Stimulated activated CD8-positive, alpha-beta memory T cell treated with anti-CD3 and anti-CD28 coated beads, Interleukin-2, amount 100 ng/mL, for 1 hour (primary cell): ENCODE results near the gene TXNRD3.
"Not testable (repeated sequence)": the region's sequence is repeated elsewhere in the genome, so short reads cannot be mapped to it uniquely, and the experiment has no call there.

Experiments
- DNase-seq, 2 donors: peaks; one replicate each; pipeline ENCODE4 v3.0.0-alpha.2; 2020; ENCODE audit warnings: low read depth in 2 of 2

Gene TXNRD3

GRCh38 chr3:126595479-126595878 is 59.4 kb downstream of the TXNRD3 start:
- not testable (repeated sequence) for DNase-seq

GRCh38 chr3:126591515-126591914 is 63.4 kb downstream of the TXNRD3 start:
- DNase-seq: not testable (repeated sequence)

DNA sequence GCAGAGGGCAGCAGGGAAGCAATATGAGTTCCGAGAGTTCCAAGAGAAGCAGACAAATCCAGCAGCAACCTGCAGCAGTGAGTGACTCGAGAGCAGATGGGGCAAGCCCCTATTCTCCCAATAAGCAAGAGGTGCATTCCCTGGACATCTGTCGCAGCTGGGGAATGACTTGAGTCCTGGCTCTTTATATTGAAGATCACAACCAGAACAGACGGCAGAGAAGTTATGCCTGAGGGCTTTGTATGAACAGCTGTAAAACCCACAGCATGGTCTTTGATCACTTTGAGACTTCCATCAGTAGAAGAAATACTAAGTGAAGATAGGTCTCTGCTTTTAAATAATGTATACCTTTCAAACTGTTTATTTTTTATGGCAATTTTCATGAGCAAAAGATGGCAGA is 72.6 kb downstream of the TXNRD3 start:
- DNase-seq: no peak

DNA sequence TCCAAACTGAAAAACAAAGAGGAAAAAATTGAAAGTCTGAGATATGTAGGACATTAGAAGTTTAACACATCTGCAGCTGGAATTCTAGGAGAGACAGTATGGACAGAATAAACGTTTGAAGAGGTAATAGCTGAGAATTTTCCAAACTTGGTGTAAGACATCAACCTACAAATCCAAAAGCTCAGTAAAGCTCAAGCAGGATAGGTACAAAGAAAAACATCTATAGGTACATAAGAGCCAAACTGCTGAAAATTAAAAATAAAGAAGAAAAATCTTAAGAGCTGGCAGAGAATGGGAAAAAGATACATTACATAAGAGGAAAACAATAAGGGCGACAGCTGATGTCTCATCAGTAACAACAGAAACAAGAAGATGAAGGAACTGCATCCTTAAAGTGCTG is 73.4 kb downstream of the TXNRD3 start:
- DNase-seq: no peak

GRCh38 chr3:126580746-126581145 is 74.2 kb downstream of the TXNRD3 start:
- DNase-seq: no peak

GRCh38 chr3:126578702-126579101 is 76.2 kb downstream of the TXNRD3 start:
- no peak for DNase-seq

DNA sequence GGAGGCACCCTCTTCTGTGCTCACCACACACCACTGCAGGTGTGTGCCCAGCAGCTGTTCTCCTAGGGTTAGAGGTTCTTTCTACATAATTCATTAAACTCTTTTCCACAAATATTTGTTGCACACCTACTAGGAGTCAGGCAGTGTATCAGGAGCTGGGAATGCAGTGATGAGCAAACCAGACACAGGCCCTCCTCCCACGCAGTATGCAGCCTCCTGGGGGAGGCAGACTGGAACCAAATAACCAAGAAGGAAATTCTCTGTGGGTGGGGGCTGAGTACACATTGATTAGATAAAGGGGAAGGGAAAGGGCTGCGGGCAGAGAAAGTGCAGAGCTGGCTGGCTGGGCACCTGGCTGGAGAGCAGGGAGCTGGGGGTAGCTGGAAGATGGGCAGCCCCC is 77.7 kb downstream of the TXNRD3 start:
- no peak for DNase-seq

GRCh38 chr3:126573492-126574117 is 81.3 kb downstream of the TXNRD3 start:
- DNase-seq: no peak

DNA sequence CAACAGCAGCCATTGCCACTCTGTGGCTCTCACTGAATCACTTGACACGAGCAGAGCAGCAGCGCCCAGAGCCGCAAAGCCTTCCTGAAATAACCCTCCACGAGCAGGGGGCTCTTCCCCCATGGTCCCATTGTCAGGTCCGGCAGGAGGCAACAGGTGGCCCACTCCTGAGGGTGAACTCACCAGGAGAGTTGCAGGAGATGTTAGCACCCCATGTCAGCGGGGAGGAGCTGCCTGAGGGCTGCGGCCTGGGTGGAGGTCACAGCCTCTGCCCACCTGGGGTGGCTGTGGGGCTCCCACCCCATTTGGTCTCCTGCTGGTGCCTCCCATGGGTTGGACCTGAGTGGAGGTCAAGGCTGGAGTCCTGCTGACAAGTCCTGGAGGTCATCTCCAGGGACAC is 83.8 kb downstream of the TXNRD3 start:
- no peak for DNase-seq

- DNase-seq: no peak
These were observed 84.8 kb downstream of the TXNRD3 start for GRCh38 chr3:126570103-126570541.

- no peak for DNase-seq
These were observed 85.4 kb downstream of the TXNRD3 start for GRCh38 chr3:126569390-126569975.

GRCh38 chr3:126568776-126569342 is 86.1 kb downstream of the TXNRD3 start:
- DNase-seq: no peak

DNA sequence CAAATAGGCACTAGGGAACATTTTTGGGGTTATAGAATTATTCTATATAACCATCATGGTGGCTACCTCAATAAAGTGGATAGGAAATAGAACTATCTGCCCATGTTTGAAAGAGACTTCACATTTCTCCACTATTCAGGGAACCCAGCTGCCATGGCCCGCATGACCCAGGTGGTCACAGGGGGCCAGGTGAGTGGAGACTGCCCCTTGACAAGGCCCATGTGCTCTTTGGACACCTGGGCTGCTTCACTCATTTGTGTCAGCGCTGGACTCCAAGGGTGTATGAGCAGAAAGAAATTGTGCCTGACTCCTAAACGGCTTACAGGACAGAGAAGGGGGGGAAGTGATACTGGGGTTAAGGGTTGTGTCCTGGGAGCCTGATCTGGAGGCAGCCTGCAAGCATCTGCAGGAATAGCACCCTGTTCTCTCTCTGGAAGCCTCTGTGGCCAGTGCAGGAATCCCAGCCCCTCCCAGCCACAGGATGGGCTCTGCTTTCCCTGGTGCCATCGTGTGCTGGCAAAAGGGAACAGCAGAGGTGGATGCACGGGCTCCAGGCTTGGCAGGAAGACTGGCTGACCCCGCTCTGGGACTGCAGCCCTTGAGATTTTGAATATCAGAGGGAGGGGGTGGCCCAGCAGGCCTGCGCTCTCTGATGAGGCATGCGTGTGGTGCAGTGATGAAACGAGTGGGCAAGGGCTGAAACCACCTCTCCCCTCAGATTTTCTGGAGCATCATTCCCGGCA is 87.1 kb downstream of the TXNRD3 start:
- no peak for DNase-seq

DNA sequence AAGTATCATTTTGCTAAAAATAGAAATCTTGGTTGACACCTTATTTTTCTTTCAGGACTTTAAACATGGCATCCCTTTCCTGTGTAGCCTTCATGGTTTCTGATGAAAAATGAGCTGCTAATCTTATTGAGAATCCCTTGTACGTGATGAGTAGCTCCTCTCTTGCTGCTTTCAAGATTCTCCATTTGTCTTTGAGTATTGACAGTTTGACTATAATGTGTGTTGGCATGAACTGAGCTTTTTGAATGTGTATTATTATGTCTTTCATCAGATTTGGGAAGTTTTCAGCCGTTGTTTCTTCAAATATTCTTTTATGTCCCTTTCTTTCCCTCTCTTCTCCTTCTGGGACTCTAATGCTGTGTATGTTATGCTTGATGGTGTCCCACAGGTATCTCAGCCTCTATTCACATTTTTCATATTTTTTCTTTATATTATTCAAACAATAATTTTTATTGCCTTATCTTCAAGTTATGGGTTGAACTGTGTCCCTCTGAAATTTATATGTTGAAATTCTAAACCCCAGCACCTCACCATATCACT is 92.1 kb downstream of the TXNRD3 start:
- no peak for DNase-seq

- DNase-seq: no peak
These were observed 96.4 kb downstream of the TXNRD3 start, which contains the start of gene C3orf22 for GRCh38 chr3:126558336-126559071. TSS of gene C3orf22 (minus strand) at chr3:126558932. CDS start at chr3:126553390, 5,542 bp downstream.

DNA sequence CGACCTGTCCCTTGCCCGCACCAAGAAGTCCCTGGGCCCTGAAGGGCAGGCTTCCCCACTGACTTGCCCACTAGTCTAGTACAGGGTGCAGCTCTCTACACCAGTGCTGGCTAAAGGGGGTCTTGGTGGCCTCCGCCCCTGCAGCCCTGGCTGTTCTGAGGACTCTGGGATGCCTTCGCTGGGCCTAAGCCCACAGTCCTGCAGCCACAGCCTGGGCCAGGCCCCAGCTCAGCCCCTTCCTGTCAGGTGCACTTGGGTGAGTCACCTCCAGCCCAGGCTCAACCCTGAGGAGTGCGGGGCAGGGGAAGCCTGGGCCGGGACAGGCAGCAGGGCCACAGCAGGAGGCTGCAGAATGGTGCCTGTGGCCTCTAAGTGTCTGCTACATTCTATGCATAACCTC is 97.2 kb downstream of the TXNRD3 start:
- DNase-seq: no peak

- no peak for DNase-seq
These were observed 97.5 kb downstream of the TXNRD3 start for GRCh38 chr3:126557415-126557745.
